Kasumi-1 (cell line): ENCODE measurements around the gene CYSRT1.
"Not testable (repeated sequence)": the region's sequence is repeated elsewhere in the genome, so short reads cannot be mapped to it uniquely, and the experiment has no call there.

Experiments
- DNase-seq, 2 experiments: peaks; one replicate each; lab custom pipeline; 2025; lab: John Stamatoyannopoulos, UW

The CYSRT1 gene

DNA sequence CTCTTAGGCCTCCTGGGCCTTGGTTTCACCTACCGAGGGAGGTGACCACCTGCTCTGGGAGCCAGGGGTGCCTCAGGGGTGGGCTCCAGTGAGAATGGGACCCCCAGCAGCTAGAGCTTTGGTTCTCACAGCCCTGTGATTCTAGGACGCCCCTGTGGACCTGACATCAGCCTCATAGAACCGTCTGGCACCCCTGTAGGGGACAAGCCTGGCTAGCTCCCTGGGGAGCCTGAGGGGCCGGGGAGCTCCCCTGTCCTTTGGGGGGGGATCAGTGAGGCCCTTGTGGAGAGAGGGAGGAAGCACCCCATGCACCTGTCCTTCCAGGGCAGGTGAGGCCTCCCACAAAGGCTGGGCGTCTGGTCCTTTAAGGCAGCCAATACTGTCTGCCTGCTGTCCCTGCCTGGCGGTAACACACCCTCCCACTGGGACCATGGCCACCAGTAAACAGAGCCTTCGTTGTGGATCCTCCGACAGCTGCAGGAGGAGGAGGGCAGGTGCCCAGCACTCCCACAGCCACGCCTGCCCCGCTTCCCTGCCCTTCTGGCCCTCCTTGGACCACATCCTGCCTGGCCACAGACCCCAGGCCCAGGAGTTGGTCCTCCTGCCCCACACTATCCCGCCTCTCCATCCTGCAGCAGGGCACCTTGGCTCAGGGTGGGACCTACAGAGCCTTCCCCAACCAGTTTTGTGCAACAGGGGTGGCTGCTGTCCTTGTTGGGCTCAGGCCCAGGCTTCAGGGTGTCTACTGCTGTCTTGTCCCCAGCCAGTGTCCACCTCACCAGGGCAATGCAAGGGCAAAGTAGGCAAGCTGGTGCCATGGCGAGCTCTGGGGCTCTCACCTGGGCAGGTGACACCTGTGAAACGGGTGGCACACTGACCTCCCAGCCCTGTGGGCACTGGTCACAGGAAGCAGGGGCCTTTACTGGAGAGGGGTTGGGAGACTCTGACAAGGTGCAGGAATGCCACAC, 13.1 kb downstream of the CYSRT1 start:
- DNase-seq = no peak

DNA sequence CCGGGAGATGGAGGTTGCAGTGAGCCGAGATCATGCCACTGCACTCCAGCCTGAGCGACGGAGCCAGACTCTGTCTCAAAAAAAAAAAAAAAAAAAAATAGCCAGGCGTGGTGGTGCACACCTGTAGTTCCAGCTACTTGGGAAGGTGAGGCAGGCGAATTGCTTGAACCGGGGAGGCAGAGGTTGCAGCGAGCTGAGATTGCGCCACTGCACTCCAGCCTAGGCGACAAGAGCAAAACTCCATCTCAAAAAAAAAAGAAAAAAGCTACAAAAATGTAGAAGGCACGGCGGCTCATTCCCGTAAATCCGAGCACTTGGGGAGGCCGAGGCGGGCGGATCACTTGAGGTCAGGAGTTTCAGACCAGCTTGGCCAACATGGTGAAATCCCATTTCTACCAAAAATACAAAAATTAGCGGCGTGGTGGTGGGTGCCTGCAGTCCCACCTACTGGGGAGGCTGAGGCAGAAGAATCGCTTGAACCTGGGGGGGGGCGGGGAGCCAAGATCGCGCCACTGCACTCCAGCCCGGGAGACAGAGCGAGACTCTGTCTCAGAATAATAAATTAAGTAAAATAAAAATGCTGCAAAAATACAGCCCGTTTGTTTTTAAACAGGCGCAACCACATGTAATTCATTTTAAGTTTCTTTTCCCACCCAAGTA, 14.7 kb downstream of the CYSRT1 start:
- not testable (repeated sequence) for DNase-seq

DNA sequence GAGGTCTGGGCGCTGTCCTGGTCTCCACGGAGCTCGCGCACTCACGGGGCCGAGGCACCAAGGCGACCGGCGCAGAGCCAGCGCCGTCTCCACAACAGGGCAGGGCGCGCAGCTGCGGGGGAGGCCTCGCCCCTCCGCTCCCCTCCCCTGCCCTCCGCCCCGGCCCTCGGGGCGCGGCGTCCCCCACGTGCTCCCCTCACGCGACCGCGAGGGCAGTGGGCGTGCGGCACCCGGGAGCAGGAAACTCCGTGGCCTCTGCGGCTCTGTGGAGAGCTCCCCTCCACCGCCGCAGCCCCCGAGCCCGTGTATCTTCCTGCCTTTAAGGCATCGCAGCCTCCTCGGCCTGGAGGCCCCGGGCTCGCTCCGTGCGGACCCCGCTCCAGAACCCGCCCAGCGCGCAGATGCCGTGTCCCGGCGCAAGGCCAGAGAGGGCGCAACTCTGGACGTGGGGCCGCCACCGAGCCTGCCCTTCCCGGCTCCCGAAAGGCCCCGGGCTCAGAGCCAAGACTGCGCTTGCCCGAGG, 15.4 kb downstream of the CYSRT1 start:
- DNase-seq = peak; percentile 59 to 63

DNA sequence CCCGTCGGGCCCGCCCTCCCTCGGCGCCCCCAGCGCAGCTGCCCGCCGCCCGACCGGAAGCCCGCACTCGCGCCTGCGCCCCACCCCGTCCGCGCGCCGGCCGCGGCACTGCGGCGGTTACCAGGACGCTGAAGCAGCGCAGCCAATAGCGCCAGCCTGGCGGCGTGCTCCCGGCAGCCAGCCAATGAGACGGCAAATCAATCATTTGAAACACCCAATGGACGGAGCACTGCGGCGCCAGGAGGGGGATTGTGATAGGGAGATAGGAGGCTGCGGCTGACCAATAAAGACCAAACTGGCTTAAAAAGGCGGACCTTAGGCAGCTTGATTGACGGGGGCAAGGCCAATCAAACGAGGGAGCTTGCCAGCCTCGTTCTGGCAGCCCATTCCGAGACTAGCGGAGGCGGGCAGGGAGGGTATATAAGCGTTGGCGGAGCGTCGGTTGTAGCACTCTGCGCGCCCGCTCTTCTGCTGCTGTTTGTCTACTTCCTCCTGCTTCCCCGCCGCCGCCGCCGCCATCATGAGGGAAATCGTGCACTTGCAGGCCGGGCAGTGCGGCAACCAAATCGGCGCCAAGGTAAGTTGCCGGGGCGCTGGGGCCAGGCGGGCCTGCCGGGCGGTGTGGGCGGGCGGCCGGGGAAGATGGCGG, 16.0 kb downstream of the CYSRT1 start, which contains the start of gene TUBB4B:
Gene TUBB4B, plus strand, starts transcription at position 447 of the 649 bp plus-strand sequence. Its CDS starts 74 bp downstream, at position 521.
- DNase-seq = peak; percentile 99

DNA sequence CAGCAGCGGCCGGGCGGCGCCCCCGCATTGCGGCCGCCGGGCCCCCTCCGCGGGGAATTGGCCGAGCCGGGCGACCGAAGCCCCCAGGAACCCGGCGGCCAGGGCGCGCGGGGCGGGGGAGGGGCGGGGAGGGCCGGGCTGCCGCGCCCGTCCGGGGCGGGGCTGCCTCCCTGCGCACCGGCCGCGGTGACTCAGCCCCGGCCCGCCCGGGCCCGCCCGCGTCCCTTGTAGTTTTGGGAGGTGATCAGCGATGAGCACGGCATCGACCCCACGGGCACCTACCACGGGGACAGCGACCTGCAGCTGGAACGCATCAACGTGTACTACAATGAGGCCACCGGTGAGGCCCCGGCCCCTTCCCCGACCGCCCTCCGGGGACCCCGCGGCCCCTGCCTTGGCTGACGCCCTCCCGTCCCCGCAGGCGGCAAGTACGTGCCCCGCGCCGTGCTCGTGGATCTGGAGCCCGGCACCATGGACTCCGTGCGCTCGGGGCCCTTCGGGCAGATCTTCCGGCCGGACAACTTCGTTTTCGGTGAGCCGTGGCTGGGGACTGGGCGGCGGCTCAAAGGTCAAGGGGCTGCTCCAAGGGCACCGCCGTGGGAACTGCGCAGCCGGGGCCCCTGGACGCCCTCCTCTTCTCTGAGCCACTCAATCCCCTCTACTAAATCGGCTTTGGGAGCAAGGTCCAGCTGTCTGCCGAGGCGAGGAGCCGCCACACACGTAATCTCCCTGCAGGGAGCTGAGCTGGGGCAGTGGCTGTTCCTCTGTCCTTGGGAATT, 16.7 kb downstream of the CYSRT1 start:
- DNase-seq = no peak

DNA sequence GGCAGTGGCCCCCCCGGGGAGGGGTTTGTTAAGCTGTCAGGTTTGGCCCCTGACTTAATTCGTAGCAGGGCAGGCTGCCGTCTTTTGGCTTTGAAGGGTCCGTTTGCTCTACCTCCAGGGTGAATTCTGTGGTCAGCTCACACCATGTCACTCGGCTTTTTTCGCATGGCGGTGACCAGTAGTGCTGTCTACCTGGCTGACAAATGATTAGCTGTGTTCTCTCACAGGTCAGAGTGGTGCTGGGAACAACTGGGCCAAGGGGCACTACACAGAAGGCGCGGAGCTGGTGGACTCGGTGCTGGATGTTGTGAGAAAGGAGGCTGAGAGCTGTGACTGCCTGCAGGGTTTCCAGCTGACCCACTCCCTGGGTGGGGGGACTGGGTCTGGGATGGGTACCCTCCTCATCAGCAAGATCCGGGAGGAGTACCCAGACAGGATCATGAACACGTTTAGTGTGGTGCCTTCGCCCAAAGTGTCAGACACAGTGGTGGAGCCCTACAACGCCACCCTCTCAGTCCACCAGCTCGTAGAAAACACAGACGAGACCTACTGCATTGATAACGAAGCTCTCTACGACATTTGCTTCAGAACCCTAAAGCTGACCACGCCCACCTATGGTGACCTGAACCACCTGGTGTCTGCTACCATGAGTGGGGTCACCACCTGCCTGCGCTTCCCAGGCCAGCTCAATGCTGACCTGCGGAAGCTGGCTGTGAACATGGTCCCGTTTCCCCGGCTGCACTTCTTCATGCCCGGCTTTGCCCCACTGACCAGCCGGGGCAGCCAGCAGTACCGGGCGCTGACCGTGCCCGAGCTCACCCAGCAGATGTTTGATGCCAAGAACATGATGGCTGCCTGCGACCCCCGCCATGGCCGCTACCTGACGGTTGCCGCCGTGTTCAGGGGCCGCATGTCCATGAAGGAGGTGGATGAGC, 17.6 kb downstream of the CYSRT1 start:
- no peak for DNase-seq

DNA sequence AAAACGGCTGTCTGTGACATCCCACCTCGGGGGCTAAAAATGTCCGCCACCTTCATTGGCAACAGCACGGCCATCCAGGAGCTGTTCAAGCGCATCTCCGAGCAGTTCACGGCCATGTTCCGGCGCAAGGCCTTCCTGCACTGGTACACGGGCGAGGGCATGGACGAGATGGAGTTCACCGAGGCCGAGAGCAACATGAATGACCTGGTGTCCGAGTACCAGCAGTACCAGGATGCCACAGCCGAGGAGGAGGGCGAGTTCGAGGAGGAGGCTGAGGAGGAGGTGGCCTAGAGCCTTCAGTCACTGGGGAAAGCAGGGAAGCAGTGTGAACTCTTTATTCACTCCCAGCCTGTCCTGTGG, 18.3 kb downstream of the CYSRT1 start:
- not testable (repeated sequence) for DNase-seq

DNA sequence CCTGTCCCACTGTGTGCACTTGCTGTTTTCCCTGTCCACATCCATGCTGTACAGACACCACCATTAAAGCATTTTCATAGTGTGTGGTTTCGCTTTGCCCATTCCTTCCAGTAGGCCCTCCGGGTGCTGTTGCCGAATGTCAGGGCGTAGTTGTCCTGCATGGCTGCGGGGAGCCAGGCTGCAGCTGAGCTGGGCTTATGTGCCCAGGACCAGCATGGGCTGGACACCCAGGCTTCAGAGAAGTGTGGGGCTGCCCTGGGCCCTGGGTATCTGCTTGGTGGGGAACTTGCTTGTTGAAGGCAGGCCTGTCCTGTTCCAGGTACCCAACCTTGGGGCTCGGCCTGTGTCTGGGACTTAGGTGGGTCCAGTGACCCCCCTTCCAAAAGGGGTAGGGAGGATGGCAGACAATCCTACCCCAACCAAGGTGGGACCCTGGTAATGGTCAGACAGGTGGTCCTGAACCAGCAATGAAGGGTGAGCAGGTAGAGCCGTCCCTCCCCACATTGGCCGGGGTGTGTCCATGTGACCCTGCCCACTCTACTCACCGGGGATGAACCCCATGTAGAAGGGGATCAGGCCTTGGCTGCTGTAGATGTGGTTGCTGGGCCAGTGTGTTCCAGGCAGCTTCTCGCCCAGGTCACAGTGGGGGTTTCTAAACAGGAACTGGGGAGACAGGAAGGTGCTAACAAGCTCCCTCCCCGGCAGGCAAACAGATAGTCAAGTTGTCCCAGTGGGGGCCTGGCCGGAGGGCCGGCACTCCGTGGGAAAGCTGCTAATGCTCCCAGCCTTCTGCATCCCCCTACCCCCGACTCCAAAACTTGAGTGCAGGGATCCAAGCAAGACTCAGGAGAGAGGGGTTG, 18.9 kb downstream of the CYSRT1 start:
- peak in 1 of 2 experiments; percentile 24 for DNase-seq

DNA sequence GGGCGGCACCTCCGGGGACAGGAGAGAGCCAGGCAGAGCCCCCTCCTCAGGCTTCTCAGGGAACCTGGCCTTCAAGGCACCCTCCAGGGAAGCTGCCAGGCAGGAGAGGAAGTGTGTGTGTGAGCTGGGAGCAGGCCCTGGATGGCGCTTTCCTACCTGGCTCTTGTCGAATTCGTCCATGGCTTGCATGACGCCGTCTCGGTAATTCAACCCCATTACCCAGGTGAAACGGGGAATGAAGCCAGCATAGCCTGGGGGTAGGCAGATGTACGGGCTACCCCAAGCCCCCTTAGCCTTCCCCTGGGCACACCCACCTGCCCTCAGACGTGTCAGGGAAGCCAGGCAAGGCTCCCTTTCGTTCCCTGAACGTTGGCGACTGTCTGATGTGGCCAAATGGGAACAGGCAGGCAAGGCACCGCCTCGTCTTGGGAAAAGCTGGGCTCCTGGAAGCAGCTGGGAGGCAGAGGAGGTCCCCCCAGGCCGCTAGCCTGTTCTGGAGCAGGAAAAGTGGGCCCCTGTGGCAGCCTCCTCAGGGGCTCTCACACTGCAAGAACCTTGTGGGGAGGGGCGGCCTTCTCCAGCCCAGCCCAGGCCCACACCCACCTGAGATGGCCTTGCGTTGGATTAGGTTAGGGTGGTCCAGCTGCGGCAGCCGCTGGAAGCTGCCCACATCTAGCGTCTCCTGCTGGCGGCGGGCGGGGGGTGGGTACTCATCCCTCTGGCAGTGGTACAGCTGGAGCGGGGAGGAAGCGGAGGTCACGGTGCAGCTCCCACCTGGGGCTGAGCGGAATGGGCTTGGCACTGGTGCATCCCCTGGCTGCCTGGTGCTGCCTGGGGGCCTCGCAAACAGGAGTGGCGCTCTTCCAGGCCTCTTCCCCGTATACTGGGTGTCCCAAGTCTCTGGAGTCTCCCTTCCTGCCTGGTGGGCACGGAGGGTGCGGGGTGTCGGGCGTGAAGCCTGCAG, 19.8 kb downstream of the CYSRT1 start:
- DNase-seq = no peak

DNA sequence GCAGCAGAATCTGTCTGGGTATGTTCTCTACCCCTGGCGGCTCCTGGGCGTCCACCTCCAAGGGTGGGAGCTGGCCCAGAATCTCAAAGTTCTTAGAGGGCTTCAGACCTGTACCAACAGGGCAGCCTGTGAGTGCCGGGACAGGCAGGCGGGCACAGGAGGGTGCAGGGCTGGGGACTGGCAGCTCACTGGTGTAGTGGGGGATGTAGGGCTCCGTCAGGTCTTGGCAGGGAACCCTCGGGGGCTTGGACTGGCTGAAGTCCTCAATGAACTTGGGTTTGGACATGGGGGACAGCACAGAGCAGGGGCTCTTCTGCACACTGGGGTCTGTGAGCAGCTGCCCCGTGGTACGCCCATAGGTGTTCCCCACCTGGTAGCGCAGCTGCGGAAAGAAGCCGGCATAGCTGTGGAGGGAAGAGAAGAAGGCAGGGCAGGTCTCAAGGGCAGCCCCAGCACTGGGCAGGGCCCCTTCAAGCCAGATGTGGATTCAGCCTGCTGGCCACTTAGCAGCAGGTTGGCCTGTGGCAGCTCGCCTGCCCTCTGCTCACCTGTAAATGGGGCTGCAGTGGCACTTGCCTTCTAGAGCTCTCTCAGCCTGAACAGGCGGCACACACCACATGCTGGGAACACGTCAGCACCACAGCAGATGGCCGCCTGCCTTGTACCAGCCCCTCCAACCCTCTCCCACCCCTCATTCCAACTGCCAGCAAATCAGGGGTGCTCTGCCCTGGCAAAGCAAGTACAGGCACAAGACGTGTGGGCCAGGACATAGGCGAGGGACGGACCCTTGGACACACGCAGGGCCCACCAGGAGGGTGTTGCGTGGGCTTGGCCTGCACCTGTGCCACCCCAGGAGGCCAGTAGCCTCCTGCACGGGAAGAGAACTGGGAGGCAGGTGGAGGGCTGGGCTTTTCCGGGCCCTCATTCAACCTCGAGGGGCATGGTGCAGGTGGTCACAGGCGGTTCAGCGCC, 20.8 kb downstream of the CYSRT1 start:
- no peak for DNase-seq

DNA sequence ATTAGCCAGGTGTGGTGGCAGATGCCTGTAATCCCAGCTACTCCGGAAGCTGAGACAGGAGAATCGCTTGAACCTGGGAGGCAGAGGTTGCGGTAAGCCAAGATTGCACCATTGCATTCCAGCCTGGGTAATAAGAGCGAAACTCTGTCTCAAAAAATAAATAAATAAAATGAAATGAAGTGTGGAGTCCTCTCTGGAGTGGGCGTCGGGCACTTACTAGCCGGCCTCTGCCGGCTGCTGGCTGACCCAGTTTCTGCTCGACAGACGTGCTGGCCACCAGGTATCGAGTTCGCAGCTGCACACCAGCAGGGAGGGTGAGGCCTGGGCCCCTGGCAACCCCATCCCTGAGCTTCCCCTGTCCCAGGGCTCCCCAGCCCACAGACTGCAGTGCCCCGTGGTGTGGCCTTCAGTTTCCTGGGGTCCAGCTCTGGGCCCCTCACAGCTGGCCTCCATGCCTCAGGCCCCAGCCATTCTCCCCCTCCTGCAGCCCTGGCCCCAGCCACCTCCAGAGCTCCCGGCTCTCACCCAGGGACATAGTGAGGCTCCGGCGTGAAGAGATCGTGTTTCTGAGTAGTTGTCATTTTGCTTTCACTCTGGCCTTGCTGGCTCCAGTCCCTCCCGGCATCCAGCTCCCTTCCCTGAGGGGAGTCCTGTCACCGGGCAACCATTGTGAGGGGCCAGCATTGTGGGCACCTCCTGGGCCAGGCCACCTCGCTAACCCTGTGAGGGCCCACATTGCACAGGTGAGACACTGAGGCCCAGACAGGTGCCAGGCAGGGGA, 22.4 kb downstream of the CYSRT1 start:
- no peak for DNase-seq

DNA sequence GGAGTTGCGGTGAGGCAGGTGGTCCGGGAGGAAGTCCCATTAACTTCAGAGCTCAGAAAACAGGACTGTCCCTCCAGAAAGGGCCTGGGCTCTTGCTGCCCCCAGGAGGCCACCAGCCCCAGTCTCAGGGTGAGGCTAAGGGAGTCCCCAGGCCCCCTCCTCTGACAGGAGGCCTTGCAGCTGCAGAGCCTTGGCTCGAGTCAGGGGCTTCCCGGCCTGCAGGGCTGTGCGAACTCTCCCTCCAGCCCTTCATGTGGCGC, 22.9 kb downstream of the CYSRT1 start:
- no peak for DNase-seq

DNA sequence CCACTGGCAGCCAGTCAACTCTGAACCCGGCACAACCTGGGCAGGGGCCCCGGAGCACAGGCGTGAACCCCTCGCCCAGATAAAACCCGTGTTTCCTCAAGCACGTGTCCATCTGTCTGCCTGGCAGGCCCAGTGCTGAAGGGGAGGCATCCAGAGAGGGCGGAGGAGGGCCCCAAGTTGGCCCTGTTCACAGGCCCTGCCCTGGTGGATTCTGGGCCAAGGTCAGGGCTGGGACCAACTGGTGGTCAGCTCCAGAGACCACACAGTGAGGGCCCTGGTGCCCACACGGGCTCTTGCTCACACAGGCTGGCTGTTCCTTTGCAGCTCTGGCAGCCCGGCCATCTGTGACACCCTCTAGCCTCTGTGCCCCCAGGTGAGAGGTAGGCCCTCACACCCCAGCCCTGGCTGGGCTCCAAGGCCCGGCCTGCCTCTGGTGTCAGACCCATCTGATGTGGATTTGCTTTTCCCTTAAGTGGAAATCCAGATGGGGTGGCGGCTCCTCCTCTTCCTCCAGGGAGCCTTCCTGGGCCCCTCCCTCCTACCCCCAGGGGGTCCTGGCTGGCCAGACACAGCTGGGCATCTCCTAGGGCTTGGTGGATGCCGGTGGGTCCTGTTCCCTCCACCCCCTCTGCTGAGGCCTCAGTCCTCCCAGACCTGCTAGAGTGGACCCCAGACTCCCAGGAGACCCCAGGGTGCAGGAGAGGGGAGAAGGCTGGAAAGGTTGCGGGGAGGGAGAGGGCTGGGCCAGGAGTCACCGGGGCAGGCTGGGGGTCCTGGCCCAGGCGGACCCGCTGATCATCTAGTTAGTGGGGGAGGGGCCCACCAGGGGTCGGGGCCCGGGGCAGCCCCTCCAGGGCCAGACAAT, 25.6 kb downstream of the CYSRT1 start:
- no peak for DNase-seq

DNA sequence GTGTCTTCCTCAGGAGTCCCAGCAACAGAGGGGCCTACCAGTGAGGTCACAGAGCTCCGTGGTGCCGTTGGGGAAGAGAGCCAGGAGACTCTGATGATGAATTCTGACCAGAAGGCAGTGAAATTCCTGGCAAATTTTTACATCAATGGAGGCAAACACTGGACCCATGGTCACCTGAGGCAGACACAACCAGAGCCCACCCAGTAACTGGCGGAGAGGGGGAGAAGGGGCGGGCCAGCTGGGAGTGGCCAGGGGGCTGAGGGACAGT, 26.2 kb downstream of the CYSRT1 start, which contains the start of gene STPG3:
Gene STPG3, plus strand, starts transcription at position 93 of the 268 bp plus-strand sequence. Its CDS starts 1 bp downstream, at position 94.
- no peak for DNase-seq

DNA sequence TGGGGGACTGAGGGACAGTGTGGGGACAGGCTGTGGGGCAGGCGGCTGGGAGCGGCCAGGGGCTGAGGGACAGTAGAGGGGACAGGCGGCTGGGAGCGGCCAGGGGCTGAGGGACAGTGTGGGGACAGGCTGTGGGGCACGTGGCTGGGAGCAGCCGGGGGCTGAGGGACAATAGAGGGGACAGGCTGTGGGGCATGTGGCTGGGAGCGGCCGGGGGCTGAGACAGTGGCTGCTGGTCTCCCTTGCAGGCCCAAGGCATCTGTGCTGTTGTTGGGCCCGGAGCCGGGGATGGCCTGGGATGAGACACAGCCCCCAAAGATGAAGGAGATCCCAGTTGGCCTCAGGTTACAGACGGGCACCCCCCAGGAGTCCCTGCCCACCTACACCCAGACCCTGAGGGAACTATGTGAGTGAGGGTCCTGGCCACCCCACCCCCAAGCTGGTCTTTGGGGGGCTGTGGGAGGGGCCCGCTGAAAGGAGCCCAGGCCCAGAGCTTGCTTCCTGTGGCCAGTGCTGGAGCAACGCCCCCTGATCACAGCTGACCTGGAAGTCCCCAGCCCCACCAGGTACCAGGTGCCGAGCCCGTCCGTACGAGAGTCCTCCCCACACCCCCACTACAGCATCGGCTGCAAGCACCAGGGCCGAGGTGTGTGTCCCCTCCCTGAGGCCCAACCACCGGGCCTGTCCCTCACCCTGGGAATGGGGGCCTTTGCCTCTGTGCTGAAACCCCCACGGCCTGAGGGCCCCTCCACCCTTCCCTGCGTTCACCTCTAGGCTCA, 26.7 kb downstream of the CYSRT1 start:
- no peak for DNase-seq
